TTC549 (cell line): ENCODE measurements around the gene DCN.

Experiments
- FAIRE-seq: peaks from 2 replicates; lab custom pipeline; 2012; peaks lifted over from hg19 to GRCh38; lab: Jason Lieb, UNC

DCN gene

DNA sequence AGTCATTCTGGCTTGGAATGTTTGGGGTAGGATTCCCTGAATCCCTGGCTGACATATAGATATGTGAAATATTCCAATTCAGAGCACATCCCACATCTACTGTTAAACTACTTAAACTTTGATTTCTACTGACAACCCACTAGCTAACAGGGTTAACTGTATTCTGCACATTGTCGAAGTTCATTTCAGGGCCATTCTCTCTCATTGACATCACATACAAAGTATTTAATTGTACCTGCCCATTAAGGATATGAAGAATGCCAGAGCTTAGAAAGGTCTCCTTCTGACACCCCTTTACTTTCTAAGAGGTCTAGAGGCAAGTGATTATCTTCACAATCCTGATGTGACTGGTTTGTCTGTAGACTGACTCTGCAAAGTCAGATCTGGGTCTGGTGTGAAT is 2.8 kb upstream of the DCN start:
- peak; percentile 100 for FAIRE-seq

DNA sequence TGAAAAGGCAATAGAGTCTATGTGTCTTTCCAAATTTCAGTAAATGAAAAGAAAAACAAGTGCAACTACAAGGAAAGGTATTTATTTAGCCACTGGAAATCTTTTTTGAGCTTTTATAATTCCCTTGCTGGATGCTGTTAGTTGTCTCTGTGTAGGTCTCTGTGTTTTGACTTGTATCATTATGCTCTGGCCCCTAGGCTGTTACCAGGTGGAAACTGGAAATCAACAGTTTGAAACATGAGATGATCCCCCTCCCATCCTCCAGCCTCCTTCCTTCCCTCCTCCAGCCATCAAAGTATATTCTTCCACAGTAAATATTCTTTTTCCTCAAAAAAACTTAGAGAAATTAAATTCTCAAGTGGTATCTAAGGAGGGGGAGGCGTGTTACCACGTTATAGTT is 934 bp upstream of the DCN start:
- FAIRE-seq, result no peak

- FAIRE-seq, result no peak
These were observed 1.8 kb downstream of the DCN start for GRCh38 chr12:91180582-91181395.

- no peak for FAIRE-seq
These were observed 2.6 kb downstream of the DCN start for GRCh38 chr12:91179966-91180561.

GRCh38 chr12:91179315-91179714 is 3.3 kb downstream of the DCN start:
- FAIRE-seq, result no peak

DNA sequence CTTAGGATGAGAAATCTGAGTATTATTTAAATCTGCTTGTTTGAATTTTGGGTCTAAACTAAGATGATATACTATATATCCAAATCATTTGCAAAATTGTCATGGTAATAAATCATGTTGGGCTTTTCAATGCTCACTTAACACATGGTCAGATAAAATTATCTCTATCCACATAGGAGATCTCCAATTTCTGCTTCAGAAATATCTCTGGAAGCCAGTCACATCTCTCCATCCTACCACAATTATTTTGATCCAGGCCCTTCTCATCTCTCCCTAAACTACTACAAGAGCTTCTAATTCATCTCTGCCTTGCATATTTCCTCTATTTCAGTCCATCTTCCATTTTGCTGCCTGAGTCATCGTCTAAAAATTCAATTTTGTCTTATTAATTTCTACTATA is 3.8 kb downstream of the DCN start:
- FAIRE-seq, result no peak

DNA sequence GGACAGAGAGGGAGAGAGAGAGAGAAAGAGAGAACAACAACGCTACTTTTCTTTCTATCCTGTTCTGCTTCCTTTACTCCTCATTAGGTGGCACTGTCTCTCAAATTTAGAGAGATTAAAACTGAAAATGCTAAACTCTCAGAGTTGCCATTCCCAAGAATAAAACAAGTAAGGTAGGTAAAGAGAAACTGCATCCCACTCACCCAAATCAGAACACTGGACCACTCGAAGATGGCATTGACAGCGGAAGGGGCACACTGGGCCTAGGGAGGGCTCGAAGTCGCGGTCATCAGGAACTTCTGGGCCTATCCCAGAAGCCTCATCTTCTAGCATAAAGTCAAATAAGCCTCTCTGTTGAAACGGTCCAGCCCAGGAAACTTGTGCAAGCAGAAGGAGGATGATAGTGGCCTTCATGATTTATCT is 4.5 kb downstream of the DCN start:
- FAIRE-seq, result no peak

DNA sequence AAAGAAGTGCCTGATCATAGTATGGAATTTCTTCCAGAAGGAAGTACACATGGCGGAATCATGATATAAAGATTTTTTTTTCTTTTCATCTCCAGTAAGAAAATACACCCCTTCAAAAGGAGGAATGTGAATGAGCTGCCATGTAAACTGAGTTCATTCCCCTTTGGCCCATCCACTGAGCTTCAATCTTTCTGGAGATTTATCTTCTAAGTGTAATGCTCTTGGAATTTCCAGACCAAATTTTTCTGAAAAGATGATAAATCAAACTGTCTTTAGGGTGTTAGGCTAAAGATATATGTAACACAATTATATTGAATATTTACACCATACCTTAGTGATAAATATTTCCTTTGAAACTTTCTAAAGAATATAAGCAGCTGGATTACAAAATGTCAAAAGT is 5.2 kb downstream of the DCN start:
- FAIRE-seq, result no peak

DNA sequence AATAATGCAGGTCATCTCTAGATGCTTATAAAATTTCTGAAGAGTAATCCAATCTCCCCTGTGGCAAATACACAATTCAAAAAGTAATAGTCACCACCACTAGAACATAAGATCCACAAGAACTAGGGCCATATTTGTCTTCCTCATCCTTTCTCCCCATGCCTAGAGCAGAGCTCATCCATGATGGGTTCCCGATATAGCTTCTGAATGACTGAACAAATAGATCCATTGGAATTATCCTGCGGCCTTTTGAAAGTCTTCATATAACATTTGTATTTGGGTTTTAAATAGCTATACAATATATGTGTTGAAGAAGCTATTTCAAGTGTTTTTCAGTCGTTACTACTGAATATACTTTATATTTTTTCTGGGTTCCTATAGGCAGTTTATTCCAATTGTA is 5.7 kb downstream of the DCN start:
- no peak for FAIRE-seq

GRCh38 chr12:91176358-91176757 is 6.3 kb downstream of the DCN start:
- no peak for FAIRE-seq

- no peak for FAIRE-seq
These were observed 9.5 kb downstream of the DCN start for GRCh38 chr12:91173124-91173523.

- peak; percentile 9 for FAIRE-seq
These were observed 10.5 kb downstream of the DCN start for GRCh38 chr12:91172096-91172495.

DNA sequence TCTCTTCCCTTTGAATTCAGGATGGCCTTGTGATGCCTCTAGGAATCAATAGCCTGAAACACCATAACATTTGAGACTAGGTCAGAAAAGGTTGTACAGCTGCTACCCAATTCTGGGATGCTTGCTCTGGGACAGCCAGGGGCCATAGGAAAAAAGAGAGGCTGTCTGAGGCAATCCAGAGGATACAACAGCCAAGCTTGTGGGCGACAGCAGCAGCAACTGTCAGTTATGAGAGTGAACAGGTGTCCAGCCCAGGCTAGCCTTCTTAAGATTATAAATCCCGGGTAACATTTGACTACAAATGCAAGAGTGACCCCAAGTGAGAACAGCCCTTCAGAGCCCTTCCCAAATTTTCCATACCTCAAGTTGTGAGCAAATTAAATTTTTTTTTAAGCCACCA is 11.1 kb downstream of the DCN start:
- no peak for FAIRE-seq

- no peak for FAIRE-seq
These were observed 19.5 kb downstream of the DCN start for GRCh38 chr12:91163116-91163515.

DNA sequence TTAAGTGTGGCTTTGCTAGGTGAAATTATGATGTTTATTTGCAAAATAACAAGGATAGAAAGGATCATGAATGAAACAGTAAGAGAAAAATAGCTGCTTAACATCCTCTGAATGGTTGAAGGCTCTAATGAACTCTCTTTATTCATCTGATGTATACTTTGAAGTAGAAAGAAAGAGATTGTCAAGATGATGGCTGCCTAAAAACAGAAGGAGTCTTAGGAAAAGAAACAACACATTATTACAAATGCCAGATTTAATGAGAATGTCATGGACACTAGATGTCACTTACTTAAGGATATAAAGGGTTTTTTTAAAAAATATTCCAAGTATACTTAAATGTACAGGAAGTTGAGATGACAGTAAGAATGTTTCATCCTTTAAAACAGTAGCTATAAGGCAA is 21.6 kb downstream of the DCN start:
- FAIRE-seq, result peak; percentile 29

- FAIRE-seq, result peak; percentile 74
These were observed 26.6 kb downstream of the DCN start for GRCh38 chr12:91155990-91156389.

- no peak for FAIRE-seq
These were observed 28.5 kb downstream of the DCN start for GRCh38 chr12:91154131-91154530.

DNA sequence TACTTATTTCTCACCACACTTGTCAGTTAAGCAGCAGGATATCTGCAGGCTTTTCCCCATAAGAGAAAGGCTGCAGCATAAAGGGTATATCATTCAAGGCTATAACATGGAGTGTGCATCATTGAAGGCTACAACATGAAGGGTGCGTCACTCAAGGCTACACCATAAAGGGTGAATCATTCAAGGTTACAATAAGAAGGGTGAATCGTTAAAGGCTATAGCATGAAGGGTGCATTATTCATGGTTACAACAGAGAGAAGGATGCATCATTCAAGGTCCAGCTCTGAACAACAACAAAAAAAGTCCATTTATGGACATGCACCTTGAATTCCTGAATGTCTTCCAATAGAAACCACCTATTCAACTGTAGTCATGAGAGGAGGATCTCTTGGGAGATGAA is 38.6 kb downstream of the DCN start:
- peak; percentile 40 for FAIRE-seq

- FAIRE-seq, result peak; percentile 92
These were observed 39.4 kb downstream of the DCN start for GRCh38 chr12:91143206-91143605.

DNA sequence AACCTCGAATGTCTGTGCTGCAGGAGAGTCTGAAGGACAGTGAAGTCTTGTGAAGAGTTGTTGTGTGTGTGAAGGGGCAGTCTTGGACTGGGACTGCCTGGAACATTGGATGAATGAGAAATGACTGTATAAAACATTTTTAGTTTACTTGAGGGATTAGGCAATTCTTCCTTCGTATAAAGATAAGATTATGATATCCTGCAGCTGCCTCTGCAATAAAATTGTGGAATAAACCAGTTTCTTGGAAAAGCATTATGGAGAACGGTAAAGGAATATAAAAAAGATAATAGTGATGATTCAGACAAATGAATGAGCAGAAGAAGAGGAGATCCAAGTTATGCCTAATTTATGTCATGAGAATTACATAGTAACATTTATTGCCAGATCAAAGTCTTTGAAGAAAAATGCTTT is 40.4 kb downstream of the DCN start:
- FAIRE-seq, result no peak

DNA sequence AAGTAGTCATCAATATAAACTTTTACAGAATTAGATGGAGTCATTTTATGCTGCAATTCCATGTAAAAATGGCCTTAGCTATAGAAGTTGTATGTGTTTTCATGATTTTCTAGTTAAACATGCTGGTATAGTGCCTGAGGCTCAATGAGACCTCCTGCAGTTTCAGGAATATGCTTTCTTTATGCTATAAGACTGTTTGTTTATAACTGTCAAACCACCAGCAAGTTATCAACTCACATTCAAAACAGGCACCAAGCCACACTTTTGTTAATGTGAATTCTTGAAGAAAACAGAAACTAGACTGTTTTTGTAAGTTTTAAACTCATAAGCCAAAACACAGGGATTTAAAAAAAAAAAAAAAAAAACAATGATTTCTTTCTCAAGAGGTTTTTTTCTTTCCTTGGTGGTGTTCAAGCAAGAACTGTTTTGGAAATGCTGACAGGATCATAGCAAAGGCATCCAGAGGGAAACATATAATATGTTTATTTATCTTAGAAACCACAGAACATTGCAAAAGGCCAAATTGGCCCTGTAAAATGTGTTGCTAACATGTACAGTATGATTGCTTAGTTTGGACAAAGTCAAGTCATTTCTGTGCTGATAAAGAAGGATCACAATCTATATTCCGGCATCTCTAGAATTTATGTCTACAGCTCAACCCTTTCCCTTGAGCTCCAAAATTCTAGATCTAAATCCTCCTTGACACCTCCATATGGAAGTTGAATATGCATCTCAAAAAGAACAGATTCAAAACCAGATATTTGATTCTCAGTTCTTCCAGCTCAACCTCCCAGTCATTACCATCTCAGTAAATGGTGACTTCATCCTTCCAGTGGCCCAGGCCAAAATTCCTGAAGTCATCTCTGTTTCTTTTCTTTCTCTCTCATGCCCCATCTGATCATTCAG is 42.3 kb downstream of the DCN start:
- FAIRE-seq, result peak; percentile 100

DNA sequence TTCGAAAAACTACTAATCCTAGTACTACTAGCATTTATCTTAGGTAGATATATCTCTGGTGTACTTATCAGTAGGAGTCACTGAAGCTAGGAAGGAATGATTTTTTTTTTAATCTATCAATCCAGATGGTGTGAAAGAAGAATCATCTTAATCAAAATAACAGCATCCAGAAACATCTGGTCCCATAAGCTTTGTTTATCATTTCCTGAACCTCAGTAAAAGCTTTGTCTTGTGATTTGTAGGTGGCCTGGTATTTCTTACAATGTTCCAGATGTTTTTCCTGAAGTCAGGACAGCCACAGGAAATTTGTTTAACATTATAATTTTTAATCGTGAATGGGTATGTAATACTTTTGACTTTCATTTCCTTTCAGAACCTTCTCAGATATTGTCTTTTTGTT is 43.3 kb downstream of the DCN start:
- no peak for FAIRE-seq

- no peak for FAIRE-seq
These were observed 44.2 kb downstream of the DCN start for GRCh38 chr12:91138337-91138920.
